Ovary (tissue), 9 donors: ENCODE results near the gene UPK1B. TPM values are rescaled to one million over a fixed set of nuclear protein-coding genes. Genes with fewer than 3 reads are reported as not detected.

Source experiments
- DNase-seq, 5 donors: peaks; one replicate each; pipeline ENCODE4 v3.0.0-alpha.2; 2019 to 2020
- H3K27ac ChIP-seq, 2 donors: fragments of 200-600 bp; one replicate each; pipeline versions ENCODE4 v1.5.1 to v1.8.0; 2019 to 2022
- H3K27me3 ChIP-seq: fragments of 200-600 bp; one replicate; pipeline ENCODE4 v1.8.0; 2022
- H3K36me3 ChIP-seq: fragments of 200-600 bp; sonication (generic); one replicate; pipeline ENCODE4 v1.5.1; 2019
- H3K4me1 ChIP-seq: one replicate; pipeline ENCODE4 v1.8.1; 2013; ENCODE audit warnings: mild to moderate bottlenecking, moderate library complexity; ENCODE audit not compliant: insufficient read depth
- H3K4me3 ChIP-seq: fragments of 200-600 bp; sonication (generic); one replicate; pipeline ENCODE4 v1.5.1; 2017
- H3K9me3 ChIP-seq, 2 donors: fragments of 200-600 bp in 1 of 2; sonication (generic) in 1 of 2; one replicate each; pipeline versions ENCODE4 v1.5.1 to v1.8.1; 2013 to 2019; ENCODE audit warnings: mild to moderate bottlenecking in 1 of 2, moderate library complexity in 1 of 2
- EP300 ChIP-seq: sonication (generic); formaldehyde crosslinking; IDR thresholded peaks from one replicate; pipeline ENCODE4 v1.6.1; 2017; ENCODE audit warnings: antibody characterized with exemption
- POLR2A ChIP-seq: fragments of 450-650 bp; IDR thresholded peaks from one replicate; pipeline ENCODE4 v1.6.1; 2017; ENCODE audit warnings: antibody characterized with exemption, mild to moderate bottlenecking, moderate library complexity
- WGBS, 3 donors: extraction: QIAGEN DNeasy Blood & Tissue Kit in 1 of 3; methylation state at CpG; one replicate each; pipeline versions ENCODE4 v1.1.5 to v1.1.7; 2013 to 2017; 5-methylcytosine and 5-hydroxymethylcytosine counted together
- intact Hi-C, 4 donors: fragments of 100-400 bp; cut with DNase I; formaldehyde crosslinking; loops; one replicate each; pipeline versions ENCODE4 v1.11.0 to v1.15.1; 2022 to 2023
- polyA plus RNA-seq, 2 donors: library from polyadenylated mRNA; stranded (reverse); fragments of 200-250 nt in 1 of 2; fragments of 350-450 nt in 1 of 2; fragmentation: Illumina TruSeq in 1 of 2; extraction: RNeasy Lipid Tissue Mini Kit (QIAGEN cat#74804) in 1 of 2; gene quantifications; one replicate each; pipeline ENCODE4 v1.2.3, GENCODE V29; 2013 to 2014
- total RNA-seq, 7 donors: library from RNA; depleted of rRNA in 2 of 7; stranded (reverse); fragments of >200 nt in 2 of 7; fragmentation: NEBNext Ultra II Directional in 3 of 7; extraction: Animal tissue kit (Norgen Biotek cat#: 25700) in 3 of 7; gene quantifications; one replicate each; pipeline versions ENCODE4 v1.1.0 to v1.2.4, GENCODE V29; 2016 to 2023
- TF ChIP-seq, protein P1 (sequence below), 3 donors: fragments of 450-650 bp in 2 of 3; fragments of 200-600 bp in 1 of 3; IDR thresholded peaks; one replicate each; pipeline versions ENCODE4 v1.5.1 to v1.8.0; 2016 to 2022; ENCODE audit warnings: antibody characterized with exemption in 3 of 3, mild to moderate bottlenecking in 1 of 3
- donor health status: DM: no; HTN: no; CAD: no; lungs with moderate emphysema.
- donor health status: DM: no; HTN: no; CAD: no.
- donor health status: Bipolar disorder and iron deficiency.
- donor health status: DM: yes; HTN: yes; CAD: no.
- donor health status: DM: no; HTN: no; CAD: no.
- donor health status: DM: yes; HTN: yes; CAD: no.

Gene UPK1B
- total and polyA plus RNA-seq, 9 donors = 0.05 to 1.4 (median 0.69) TPM; not detected in 4

DNA sequence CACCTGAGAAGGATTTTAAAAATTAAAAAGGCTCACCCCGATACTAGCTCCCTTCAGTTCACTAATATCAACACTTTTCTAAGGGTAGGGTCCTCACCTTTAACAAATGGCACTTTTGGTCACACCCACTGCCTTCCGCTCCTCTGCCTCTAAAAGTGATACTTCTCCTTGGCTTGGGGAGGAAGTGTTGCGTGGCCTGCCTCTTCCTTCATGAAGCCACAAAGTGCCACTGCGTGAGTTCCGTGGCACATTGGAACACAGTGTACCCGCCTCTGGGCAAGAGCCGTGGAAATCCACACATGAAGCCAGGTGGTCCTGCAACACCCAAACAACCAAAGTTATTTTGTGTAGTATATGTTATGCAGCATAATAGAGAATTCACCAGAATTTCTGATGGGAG, 63.4 kb downstream of the UPK1B start:
- no peaks in the 10 kb centered on the region for H3K9me3 ChIP-seq
- no peaks in the 10 kb centered on the region for H3K36me3 ChIP-seq
- DNase-seq = no peak
- no peak overlapping the region for H3K27ac ChIP-seq
- H3K4me1 ChIP-seq = peaks cover 3% of the 10 kb centered on the region
- intact Hi-C loops = no loop called here
- WGBS, 3 donors = 80 to 95% (median 91%) methylated on average over 7 of the region's 7 CpGs
- no peak overlapping the region for H3K4me3 ChIP-seq
- TF ChIP-seq EP300 (no peak), POLR2A (no peak)
- TF ChIP-seq, protein P1, sequence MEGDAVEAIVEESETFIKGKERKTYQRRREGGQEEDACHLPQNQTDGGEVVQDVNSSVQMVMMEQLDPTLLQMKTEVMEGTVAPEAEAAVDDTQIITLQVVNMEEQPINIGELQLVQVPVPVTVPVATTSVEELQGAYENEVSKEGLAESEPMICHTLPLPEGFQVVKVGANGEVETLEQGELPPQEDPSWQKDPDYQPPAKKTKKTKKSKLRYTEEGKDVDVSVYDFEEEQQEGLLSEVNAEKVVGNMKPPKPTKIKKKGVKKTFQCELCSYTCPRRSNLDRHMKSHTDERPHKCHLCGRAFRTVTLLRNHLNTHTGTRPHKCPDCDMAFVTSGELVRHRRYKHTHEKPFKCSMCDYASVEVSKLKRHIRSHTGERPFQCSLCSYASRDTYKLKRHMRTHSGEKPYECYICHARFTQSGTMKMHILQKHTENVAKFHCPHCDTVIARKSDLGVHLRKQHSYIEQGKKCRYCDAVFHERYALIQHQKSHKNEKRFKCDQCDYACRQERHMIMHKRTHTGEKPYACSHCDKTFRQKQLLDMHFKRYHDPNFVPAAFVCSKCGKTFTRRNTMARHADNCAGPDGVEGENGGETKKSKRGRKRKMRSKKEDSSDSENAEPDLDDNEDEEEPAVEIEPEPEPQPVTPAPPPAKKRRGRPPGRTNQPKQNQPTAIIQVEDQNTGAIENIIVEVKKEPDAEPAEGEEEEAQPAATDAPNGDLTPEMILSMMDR (IDR thresholded peaks at IDR 0.05) = no peak
- H3K27me3 ChIP-seq = no peaks in the 10 kb centered on the region

DNA sequence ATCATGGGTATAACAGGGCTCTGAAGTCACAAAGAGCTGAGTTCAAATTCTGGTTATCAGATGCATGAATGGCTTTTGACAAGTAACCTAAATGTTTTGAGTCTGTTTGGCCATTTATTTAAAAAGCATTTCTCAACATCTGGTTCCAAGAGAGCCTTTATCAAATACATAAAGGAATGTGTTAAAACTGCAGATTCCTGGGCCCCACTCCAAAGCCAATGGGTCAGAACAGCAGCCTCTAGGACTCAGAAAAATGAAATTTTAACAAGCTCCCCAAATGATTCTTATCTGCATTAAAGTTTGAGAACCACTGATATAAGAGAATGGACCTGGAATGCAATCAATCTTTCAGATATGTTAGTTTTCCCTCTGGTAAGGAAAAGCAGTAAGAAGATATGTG, 63.9 kb downstream of the UPK1B start:
- TF ChIP-seq, protein P1 (IDR thresholded peaks at IDR 0.05) = no peak
- TF ChIP-seq EP300 (no peak), POLR2A (no peak)
- DNase-seq = no peak
- Histone ChIP-seq H3K4me1 (peaks cover 3% of the 10 kb centered on the region), H3K9me3 (no peaks in the 10 kb centered on the region), H3K4me3 (no peak overlapping the region), H3K27me3 (no peaks in the 10 kb centered on the region), H3K36me3 (no peaks in the 10 kb centered on the region), H3K27ac (no peak overlapping the region)
- intact Hi-C loops = no loop called here

DNA sequence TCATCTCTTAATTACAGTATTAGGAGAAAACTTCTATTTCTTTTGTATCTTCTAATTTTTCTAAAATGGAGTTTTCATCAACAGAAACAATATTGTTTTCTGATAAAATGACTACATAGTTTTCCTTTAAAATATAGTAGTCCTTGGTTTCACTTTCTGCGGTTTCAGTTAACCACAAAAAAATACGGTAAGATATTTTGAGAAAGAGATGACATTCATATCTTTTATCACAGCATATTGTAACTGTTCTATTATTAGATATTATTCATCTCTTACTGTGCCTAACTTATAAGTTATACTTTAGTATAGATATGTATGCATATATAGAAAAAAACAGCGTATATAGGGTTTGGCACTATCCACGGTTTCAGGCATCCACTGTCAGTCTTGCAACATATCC, 65.0 kb downstream of the UPK1B start:
- H3K27ac ChIP-seq = peak overlapping the region in 1 of 2 donors; percentile 85
- H3K4me1 ChIP-seq = peaks cover 3% of the 10 kb centered on the region
- H3K9me3 ChIP-seq = no peaks in the 10 kb centered on the region
- no peaks in the 10 kb centered on the region for H3K27me3 ChIP-seq
- TF ChIP-seq, protein P1 (IDR thresholded peaks at IDR 0.05) = no peak
- TF ChIP-seq POLR2A (no peak), EP300 (no peak)
- 28 to 41% (median 37%) methylated on average over 4 of the region's 4 CpGs for WGBS, 3 donors
- DNase-seq = no peak
- no peaks in the 10 kb centered on the region for H3K36me3 ChIP-seq
- H3K4me3 ChIP-seq = no peak overlapping the region
- intact Hi-C loops = no loop called here

DNA sequence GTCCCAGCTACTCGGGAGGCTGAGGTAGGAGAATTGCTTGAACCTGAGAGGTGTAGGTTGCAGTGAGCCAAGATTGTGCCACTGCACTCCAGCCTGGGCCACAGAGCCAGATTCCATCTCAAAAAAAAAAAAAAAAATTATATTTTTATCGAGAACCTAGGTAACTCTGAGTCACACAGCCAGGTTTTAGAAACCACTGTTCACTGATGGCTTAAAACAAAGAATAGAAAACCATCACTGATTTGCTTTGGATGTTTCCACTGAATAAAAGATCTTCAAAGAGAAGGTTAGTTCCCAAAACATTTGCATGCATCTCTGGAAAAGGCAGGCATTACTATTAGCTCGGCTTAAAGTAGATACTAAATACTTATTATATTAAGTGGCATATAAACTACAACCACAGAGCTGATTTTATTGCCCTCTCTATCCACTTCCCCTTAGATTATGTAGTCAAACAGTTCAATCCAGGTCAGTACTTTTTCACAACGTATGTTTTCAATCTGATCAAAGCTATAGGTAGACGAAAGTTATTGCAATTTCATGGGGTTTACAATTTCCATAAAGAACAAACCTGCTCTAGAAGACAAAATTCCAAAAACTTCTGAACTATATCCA, 65.9 kb downstream of the UPK1B start:
- Histone ChIP-seq H3K4me3 (peak overlapping the region; percentile 90), H3K36me3 (no peaks in the 10 kb centered on the region), H3K27ac (peak overlapping the region; percentile 77 to 85), H3K27me3 (no peaks in the 10 kb centered on the region), H3K4me1 (peaks cover 3% of the 10 kb centered on the region), H3K9me3 (no peaks in the 10 kb centered on the region)
- TF ChIP-seq, protein P1 (IDR thresholded peaks at IDR 0.05) = no peak
- TF ChIP-seq EP300 (no peak), POLR2A (no peak)
- intact Hi-C loops = no loop called here
- no peak for DNase-seq
- 16 to 30% (median 29%) methylated on average over 5 of the region's 5 CpGs for WGBS, 3 donors
